PFSK-1 (cell line): Measurements from ENCODE around the gene SDS.

Source experiments
- POLR2AphosphoS5 ChIP-seq: IDR thresholded peaks from 2 replicates; pipeline ENCODE4 v1.6.1; 2012; ENCODE audit warnings: low read depth, mild to moderate bottlenecking, control low read depth, low read length, moderate library complexity
- TAF1 ChIP-seq: IDR thresholded peaks from 2 replicates; pipeline ENCODE4 v1.6.1; 2012; ENCODE audit warnings: low read length, control low read depth, borderline replicate concordance; ENCODE audit not compliant: insufficient read depth
- TF ChIP-seq, protein P1 (sequence below), 2 experiments: IDR thresholded peaks; 2 replicates each; pipeline versions ENCODE4 v1.6.1 to v1.8.0; 2011 to 2012; ENCODE audit warnings: low read depth in 2 of 2, low read length in 2 of 2, control low read depth in 1 of 2, inconsistent platforms in 1 of 2, mild to moderate bottlenecking in 1 of 2, moderate library complexity in 1 of 2; ENCODE audit not compliant: insufficient read depth in 1 of 2

DNA sequence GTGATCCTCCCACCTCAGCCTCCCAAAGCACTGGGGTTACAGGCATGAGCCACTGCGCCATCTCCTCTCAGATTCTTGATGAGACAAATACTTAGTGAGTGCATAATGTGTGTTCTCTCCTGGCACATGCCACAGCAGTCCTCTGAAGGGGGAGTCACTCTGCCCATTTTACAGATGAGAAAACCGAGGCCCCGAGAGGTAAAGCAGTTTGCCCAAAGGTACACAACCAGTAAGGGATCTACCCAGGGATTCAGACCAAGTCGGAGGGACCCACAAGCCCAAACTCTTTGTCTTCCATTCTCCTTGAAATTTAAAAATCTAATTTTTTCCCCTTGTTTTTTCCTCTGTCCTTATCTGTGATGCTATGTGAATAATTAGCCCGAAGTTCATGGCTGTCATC, 39.0 kb downstream of the SDS start:
- TF ChIP-seq, protein P1, sequence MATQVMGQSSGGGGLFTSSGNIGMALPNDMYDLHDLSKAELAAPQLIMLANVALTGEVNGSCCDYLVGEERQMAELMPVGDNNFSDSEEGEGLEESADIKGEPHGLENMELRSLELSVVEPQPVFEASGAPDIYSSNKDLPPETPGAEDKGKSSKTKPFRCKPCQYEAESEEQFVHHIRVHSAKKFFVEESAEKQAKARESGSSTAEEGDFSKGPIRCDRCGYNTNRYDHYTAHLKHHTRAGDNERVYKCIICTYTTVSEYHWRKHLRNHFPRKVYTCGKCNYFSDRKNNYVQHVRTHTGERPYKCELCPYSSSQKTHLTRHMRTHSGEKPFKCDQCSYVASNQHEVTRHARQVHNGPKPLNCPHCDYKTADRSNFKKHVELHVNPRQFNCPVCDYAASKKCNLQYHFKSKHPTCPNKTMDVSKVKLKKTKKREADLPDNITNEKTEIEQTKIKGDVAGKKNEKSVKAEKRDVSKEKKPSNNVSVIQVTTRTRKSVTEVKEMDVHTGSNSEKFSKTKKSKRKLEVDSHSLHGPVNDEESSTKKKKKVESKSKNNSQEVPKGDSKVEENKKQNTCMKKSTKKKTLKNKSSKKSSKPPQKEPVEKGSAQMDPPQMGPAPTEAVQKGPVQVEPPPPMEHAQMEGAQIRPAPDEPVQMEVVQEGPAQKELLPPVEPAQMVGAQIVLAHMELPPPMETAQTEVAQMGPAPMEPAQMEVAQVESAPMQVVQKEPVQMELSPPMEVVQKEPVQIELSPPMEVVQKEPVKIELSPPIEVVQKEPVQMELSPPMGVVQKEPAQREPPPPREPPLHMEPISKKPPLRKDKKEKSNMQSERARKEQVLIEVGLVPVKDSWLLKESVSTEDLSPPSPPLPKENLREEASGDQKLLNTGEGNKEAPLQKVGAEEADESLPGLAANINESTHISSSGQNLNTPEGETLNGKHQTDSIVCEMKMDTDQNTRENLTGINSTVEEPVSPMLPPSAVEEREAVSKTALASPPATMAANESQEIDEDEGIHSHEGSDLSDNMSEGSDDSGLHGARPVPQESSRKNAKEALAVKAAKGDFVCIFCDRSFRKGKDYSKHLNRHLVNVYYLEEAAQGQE (IDR thresholded peaks at IDR 0.05; ENCODE audit: insufficient read depth in 1 of 2, low read depth in 2 of 2, low read length in 2 of 2): no peak
- no peak for TF ChIP-seq POLR2AphosphoS5
- no peak for TF ChIP-seq TAF1
